ENCODE results near the gene NCR2.

Gene NCR2

GRCh38 chr6:41318261-41318653 lies 17.2 kb upstream of the NCR2 start:
- peak overlapping the region; percentile 34 for H3K4me3 ChIP-seq (ENCODE audit: low read length)
- no peak for DNase-seq (ENCODE audit: low read depth)

GRCh38 chr6:41318654-41319565 lies 16.5 kb upstream of the NCR2 start:
- TF ChIP-seq CTCF (conservative IDR thresholded peaks at IDR 0.05; ENCODE audit: low read depth, low read length): peak; percentile 99
- peak overlapping the region; percentile 34 for H3K4me3 ChIP-seq (ENCODE audit: low read length)
- peak; percentile 6 for DNase-seq (ENCODE audit: low read depth)

More at GRCh38 chr6:41318261-41318653, 17.2 kb upstream of the NCR2 start:
- TF ChIP-seq CTCF (conservative IDR thresholded peaks at IDR 0.05; ENCODE audit: low read depth, low read length): no peak

- TF ChIP-seq CTCF (conservative IDR thresholded peaks at IDR 0.05; ENCODE audit: low read depth, low read length): no peak
- no peak for DNase-seq (ENCODE audit: low read depth)
- H3K4me3 ChIP-seq (ENCODE audit: low read length): no peak overlapping the region
Measured at GRCh38 chr6:41321183-41321582, 14.2 kb upstream of the NCR2 start.

GRCh38 chr6:41325446-41326066 lies 9.9 kb upstream of the NCR2 start:
- TF ChIP-seq CTCF (conservative IDR thresholded peaks at IDR 0.05; ENCODE audit: low read depth, low read length): no peak
- no peak overlapping the region for H3K4me3 ChIP-seq (ENCODE audit: low read length)
- DNase-seq (ENCODE audit: low read depth): no peak

GRCh38 chr6:41326092-41326491 lies 9.3 kb upstream of the NCR2 start:
- DNase-seq (ENCODE audit: low read depth): no peak
- no peak overlapping the region for H3K4me3 ChIP-seq (ENCODE audit: low read length)
- no peak for TF ChIP-seq CTCF (conservative IDR thresholded peaks at IDR 0.05; ENCODE audit: low read depth, low read length)

GRCh38 chr6:41327177-41327576 lies 8.2 kb upstream of the NCR2 start:
- TF ChIP-seq CTCF (conservative IDR thresholded peaks at IDR 0.05; ENCODE audit: low read depth, low read length): no peak
- DNase-seq (ENCODE audit: low read depth): no peak
- H3K4me3 ChIP-seq (ENCODE audit: low read length): no peak overlapping the region
